ENCODE measurements around the gene LCMT1.
"Not testable (repeated sequence)": the region's sequence is repeated elsewhere in the genome, so short reads cannot be mapped to it uniquely, and the experiment has no call there.

The LCMT1 gene

DNA sequence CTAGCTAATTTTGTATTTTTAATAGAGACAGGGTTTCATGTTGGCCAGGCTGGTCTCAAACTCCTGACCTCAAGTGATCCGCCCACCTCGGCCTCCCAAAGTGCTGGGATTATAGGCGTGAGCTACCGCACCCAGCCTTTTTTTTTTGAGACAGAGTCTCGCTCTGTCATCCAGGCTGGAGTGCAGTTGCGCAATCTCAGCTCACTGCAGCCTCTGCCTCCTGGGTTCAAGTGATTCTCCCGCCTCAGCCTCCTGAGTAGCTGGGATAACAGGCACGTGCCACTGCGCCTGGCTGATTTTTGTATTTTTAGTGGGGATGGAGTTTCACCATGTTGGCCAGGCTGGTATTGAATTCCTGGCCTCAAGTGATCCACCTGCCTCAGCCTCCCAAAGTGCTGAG, 56.4 kb downstream of the LCMT1 start:
- WGBS (ENCODE audit: insufficient coverage): 97% methylated on average over 7 of the region's 9 CpGs
- H3K36me3 ChIP-seq (ENCODE audit: control insufficient read depth in 4 of 4, insufficient read depth in 4 of 4, low read length in 3 of 4): peaks cover 0 to 79% (median 52%) of the 10 kb centered on the region in 4 experiments
- H3K9me3 ChIP-seq (ENCODE audit: control extremely low read depth in 1 of 5, control insufficient read depth in 4 of 5, insufficient read depth in 2 of 5, low read depth in 1 of 5, low read length in 4 of 5); CTCF ChIA-PET; H3K27ac ChIP-seq (ENCODE audit: insufficient read depth in 1 of 2, low read depth in 1 of 2, low read length in 2 of 2, poor library complexity in 1 of 2, severe bottlenecking in 2 of 2); H3K4me3 ChIP-seq (ENCODE audit: control insufficient read depth in 1 of 7, extremely low read depth in 1 of 7, insufficient read depth in 4 of 7, low read depth in 2 of 7, low read length in 6 of 7); H3K27me3 ChIP-seq (replicated peaks in 2 of 5; ENCODE audit: control insufficient read depth in 4 of 5, insufficient read depth in 5 of 5, low read length in 4 of 5); H3K4me1 ChIP-seq (ENCODE audit: control extremely low read depth in 1 of 4, control insufficient read depth in 4 of 4, insufficient read depth in 4 of 4, low read length in 3 of 4); DNase-seq; POLR2A ChIA-PET: not testable (repeated sequence)

DNA sequence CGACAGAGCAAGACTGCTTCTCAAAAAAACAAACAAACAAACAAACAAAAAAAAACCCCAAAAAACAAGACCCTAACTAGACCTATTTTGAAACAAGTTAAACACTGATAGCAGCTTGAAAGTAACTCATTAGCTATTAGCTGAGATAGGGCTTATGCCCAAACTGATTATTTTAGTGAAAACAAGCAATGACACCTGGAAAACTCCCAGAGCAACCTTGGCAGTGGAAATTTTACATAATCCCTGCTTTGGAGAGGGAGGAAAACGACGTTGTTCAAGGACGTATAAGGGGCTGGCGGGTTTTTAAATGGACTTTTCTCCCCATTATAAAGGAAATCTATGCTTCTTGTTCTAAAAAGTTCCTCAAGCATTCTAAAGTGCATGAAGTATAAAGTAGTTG, 59.8 kb downstream of the LCMT1 start:
- 80% methylated on average over 1 of the region's 5 CpGs for WGBS (ENCODE audit: insufficient coverage)
- no peak overlapping the region for H3K27ac ChIP-seq (ENCODE audit: insufficient read depth in 1 of 2, low read depth in 1 of 2, low read length in 2 of 2, poor library complexity in 1 of 2, severe bottlenecking in 2 of 2)
- no peaks in the 10 kb centered on the region for H3K27me3 ChIP-seq (replicated peaks in 2 of 5; ENCODE audit: control insufficient read depth in 4 of 5, insufficient read depth in 5 of 5, low read length in 4 of 5)
- H3K4me1 ChIP-seq (ENCODE audit: control extremely low read depth in 1 of 4, control insufficient read depth in 4 of 4, insufficient read depth in 4 of 4, low read length in 3 of 4): no peaks in the 10 kb centered on the region
- H3K9me3 ChIP-seq (ENCODE audit: control extremely low read depth in 1 of 5, control insufficient read depth in 4 of 5, insufficient read depth in 2 of 5, low read depth in 1 of 5, low read length in 4 of 5): no peaks in the 10 kb centered on the region
- no peak overlapping the region for H3K4me3 ChIP-seq (ENCODE audit: control insufficient read depth in 1 of 7, extremely low read depth in 1 of 7, insufficient read depth in 4 of 7, low read depth in 2 of 7, low read length in 6 of 7)
- DNase-seq: no peak
- H3K36me3 ChIP-seq (ENCODE audit: control insufficient read depth in 4 of 4, insufficient read depth in 4 of 4, low read length in 3 of 4): peaks cover 2 to 62% (median 40%) of the 10 kb centered on the region in 4 experiments
- ChIA-PET CTCF (no interaction called here), POLR2A (no interaction called here)

DNA sequence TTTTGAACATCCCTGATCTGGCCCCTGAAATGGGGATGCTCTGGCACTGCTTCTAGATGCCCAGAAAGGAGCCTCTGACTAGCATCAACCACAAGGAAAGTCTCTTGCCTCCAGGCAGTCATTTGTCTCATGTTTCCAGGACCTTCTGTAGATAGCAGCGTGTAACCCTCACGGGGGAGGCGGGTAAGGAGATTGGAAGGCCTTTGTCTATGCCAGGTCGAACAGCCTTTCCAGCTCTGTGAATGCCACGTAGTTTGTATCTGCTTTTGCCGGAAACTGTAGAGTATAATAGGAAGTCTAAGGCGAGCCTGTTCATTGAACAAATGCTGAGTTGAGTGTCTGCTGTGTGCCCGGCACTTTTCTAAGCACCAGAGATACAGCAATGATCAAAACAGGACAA, 61.3 kb downstream of the LCMT1 start:
- ChIA-PET POLR2A (no interaction called here), CTCF (interaction anchor here (1.1 kb wide), 1 partner anchor 55 kb away, joined by 3 read pairs; no protein-coding TSS in a partner anchor)
- Histone ChIP-seq H3K9me3 (ENCODE audit: control extremely low read depth in 1 of 5, control insufficient read depth in 4 of 5, insufficient read depth in 2 of 5, low read depth in 1 of 5, low read length in 4 of 5) (no peaks in the 10 kb centered on the region), H3K27me3 (replicated peaks in 2 of 5; ENCODE audit: control insufficient read depth in 4 of 5, insufficient read depth in 5 of 5, low read length in 4 of 5) (no peaks in the 10 kb centered on the region), H3K4me3 (ENCODE audit: control insufficient read depth in 1 of 7, extremely low read depth in 1 of 7, insufficient read depth in 4 of 7, low read depth in 2 of 7, low read length in 6 of 7) (no peak overlapping the region), H3K36me3 (ENCODE audit: control insufficient read depth in 4 of 4, insufficient read depth in 4 of 4, low read length in 3 of 4) (peaks cover 2 to 50% (median 30%) of the 10 kb centered on the region in 4 experiments), H3K27ac (ENCODE audit: insufficient read depth in 1 of 2, low read depth in 1 of 2, low read length in 2 of 2, poor library complexity in 1 of 2, severe bottlenecking in 2 of 2) (no peak overlapping the region), H3K4me1 (ENCODE audit: control extremely low read depth in 1 of 4, control insufficient read depth in 4 of 4, insufficient read depth in 4 of 4, low read length in 3 of 4) (no peaks in the 10 kb centered on the region)
- WGBS (ENCODE audit: insufficient coverage): 98% methylated on average over 7 of the region's 8 CpGs
- DNase-seq: no peak

DNA sequence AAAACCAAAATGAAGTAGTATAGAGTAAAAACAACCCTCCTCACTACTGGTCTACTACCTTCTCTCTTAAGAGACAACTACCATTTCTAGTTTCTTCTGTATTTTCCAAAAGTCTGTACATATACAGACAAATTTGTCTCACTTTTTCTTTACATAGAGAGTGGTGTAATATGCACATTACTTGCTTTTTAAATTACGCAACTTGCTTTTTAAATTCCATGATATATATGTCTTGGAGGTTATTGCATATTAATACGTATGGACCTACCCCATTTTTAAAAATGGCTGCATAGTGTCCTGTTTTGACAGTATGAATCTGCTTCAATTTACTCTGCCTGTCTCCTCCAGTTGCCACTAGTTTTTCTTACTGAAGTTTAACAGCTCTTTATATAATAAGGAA, 62.7 kb downstream of the LCMT1 start:
- ChIA-PET CTCF (no interaction called here), POLR2A (no interaction called here)
- Histone ChIP-seq H3K36me3 (ENCODE audit: control insufficient read depth in 4 of 4, insufficient read depth in 4 of 4, low read length in 3 of 4) (peaks cover 2 to 52% (median 28%) of the 10 kb centered on the region in 4 experiments), H3K4me3 (ENCODE audit: control insufficient read depth in 1 of 7, extremely low read depth in 1 of 7, insufficient read depth in 4 of 7, low read depth in 2 of 7, low read length in 6 of 7) (no peak overlapping the region), H3K4me1 (ENCODE audit: control extremely low read depth in 1 of 4, control insufficient read depth in 4 of 4, insufficient read depth in 4 of 4, low read length in 3 of 4) (no peaks in the 10 kb centered on the region), H3K27ac (ENCODE audit: insufficient read depth in 1 of 2, low read depth in 1 of 2, low read length in 2 of 2, poor library complexity in 1 of 2, severe bottlenecking in 2 of 2) (no peak overlapping the region), H3K27me3 (replicated peaks in 2 of 5; ENCODE audit: control insufficient read depth in 4 of 5, insufficient read depth in 5 of 5, low read length in 4 of 5) (no peaks in the 10 kb centered on the region), H3K9me3 (ENCODE audit: control extremely low read depth in 1 of 5, control insufficient read depth in 4 of 5, insufficient read depth in 2 of 5, low read depth in 1 of 5, low read length in 4 of 5) (no peaks in the 10 kb centered on the region)
- no peak for DNase-seq
- WGBS (ENCODE audit: insufficient coverage): no CpG with 5 or more reads among the region's 2 CpGs

DNA sequence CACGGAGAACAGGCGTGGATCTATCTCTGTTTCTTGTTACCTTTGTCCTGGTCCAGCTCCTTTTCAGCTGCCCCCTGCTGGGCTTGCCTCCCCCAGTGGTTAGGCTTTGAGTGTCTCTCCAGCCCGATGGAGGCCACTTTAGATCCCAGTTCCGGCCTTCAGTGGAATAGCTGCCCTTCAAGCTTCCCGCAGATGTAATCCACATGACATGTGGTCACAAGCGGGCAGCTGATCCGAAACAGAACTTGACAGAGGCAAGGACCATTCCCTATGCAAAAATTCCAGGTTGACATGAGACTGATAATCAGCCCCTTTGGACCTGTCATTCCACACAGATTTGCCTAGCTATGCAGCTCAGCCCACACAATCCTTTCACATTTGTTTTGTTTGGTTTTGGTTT, 64.6 kb downstream of the LCMT1 start:
- ChIA-PET POLR2A (no interaction called here), CTCF (interaction anchor here (0.7 to 1.4 kb wide), 3 partner anchors 12 to 52 kb away, joined by 3 to 8 read pairs (median 4); no protein-coding TSS in a partner anchor)
- H3K4me1 ChIP-seq (ENCODE audit: control extremely low read depth in 1 of 4, control insufficient read depth in 4 of 4, insufficient read depth in 4 of 4, low read length in 3 of 4): no peaks in the 10 kb centered on the region
- H3K36me3 ChIP-seq (ENCODE audit: control insufficient read depth in 4 of 4, insufficient read depth in 4 of 4, low read length in 3 of 4): peaks cover 2 to 35% (median 18%) of the 10 kb centered on the region in 4 experiments
- no peak overlapping the region for H3K27ac ChIP-seq (ENCODE audit: insufficient read depth in 1 of 2, low read depth in 1 of 2, low read length in 2 of 2, poor library complexity in 1 of 2, severe bottlenecking in 2 of 2)
- no peaks in the 10 kb centered on the region for H3K27me3 ChIP-seq (replicated peaks in 2 of 5; ENCODE audit: control insufficient read depth in 4 of 5, insufficient read depth in 5 of 5, low read length in 4 of 5)
- peak in 1 of 3 donors; percentile 6 for DNase-seq
- no peaks in the 10 kb centered on the region for H3K9me3 ChIP-seq (ENCODE audit: control extremely low read depth in 1 of 5, control insufficient read depth in 4 of 5, insufficient read depth in 2 of 5, low read depth in 1 of 5, low read length in 4 of 5)
- WGBS (ENCODE audit: insufficient coverage): 97% methylated on average over 7 of the region's 7 CpGs
- H3K4me3 ChIP-seq (ENCODE audit: control insufficient read depth in 1 of 7, extremely low read depth in 1 of 7, insufficient read depth in 4 of 7, low read depth in 2 of 7, low read length in 6 of 7): no peak overlapping the region

DNA sequence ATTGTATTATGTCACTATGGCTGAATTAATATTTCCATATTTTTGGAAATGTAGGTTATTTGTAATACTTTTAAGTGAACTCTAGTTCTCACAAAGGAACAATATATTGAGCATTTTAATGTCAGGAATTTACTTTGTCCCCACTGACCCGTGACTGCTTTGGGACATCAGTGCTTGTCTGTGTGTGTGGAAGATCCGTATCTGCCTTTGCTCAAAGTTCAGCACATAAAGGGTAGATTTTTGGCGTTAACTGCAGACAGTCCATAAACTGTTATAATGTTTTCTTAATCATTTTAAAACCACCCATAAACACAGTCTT, 65.9 kb downstream of the LCMT1 start:
- H3K36me3 ChIP-seq (ENCODE audit: control insufficient read depth in 4 of 4, insufficient read depth in 4 of 4, low read length in 3 of 4): peaks cover 2 to 24% (median 15%) of the 10 kb centered on the region in 4 experiments
- DNase-seq: no peak
- H3K27me3 ChIP-seq (replicated peaks in 2 of 5; ENCODE audit: control insufficient read depth in 4 of 5, insufficient read depth in 5 of 5, low read length in 4 of 5): no peaks in the 10 kb centered on the region
- POLR2A ChIA-PET: no interaction called here
- no peak overlapping the region for H3K27ac ChIP-seq (ENCODE audit: insufficient read depth in 1 of 2, low read depth in 1 of 2, low read length in 2 of 2, poor library complexity in 1 of 2, severe bottlenecking in 2 of 2)
- no peaks in the 10 kb centered on the region for H3K9me3 ChIP-seq (ENCODE audit: control extremely low read depth in 1 of 5, control insufficient read depth in 4 of 5, insufficient read depth in 2 of 5, low read depth in 1 of 5, low read length in 4 of 5)
- no peaks in the 10 kb centered on the region for H3K4me1 ChIP-seq (ENCODE audit: control extremely low read depth in 1 of 4, control insufficient read depth in 4 of 4, insufficient read depth in 4 of 4, low read length in 3 of 4)
- H3K4me3 ChIP-seq (ENCODE audit: control insufficient read depth in 1 of 7, extremely low read depth in 1 of 7, insufficient read depth in 4 of 7, low read depth in 2 of 7, low read length in 6 of 7): no peak overlapping the region
- 92% methylated on average over 2 of the region's 3 CpGs for WGBS (ENCODE audit: insufficient coverage)
- CTCF ChIA-PET: interaction anchor here (0.6 kb wide), 1 partner anchor 46 kb away, joined by 3 read pairs; no protein-coding TSS in a partner anchor

DNA sequence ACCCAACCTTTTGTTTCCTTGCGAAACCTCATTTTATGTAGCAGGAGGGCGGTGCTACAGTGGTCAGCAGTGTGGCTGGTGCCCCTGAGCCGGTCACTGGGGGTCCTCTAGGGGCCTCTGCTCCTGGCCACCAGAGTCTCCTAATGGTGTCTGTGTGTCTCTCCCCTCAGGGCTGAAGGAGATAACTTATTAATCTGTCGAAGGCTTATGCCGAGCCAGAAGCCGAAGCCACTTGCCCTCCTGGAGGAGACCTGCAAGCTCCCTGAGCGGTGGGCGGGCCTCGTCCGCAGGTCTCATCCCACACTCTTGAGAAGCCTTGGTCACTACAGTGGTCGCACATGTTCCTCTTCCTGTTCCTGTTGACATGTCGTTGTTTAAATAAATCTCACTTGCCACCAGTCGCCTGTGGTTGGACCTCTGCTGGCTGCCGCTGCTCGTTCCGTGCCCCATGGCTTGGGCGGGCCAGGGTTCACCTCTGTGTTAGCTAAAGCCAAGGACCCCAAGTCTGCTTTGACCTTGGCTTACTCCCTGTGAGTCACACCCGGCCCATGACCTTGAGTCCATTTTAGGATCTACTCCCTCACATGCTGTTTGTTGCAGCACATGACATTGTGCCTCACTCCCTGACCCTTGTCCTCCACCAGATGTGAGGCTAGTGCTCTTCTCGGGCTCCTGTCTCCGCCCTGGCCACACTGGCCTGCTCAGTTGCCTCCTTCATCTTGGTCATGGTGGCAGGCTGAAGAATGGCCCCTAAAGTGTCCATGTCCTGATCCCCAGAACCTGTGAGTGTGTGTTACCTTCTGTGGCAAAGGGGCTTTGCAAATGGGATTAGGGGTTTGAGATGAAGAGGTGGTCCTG, 66.5 kb downstream of the LCMT1 start:
- Histone ChIP-seq H3K36me3 (ENCODE audit: control insufficient read depth in 4 of 4, insufficient read depth in 4 of 4, low read length in 3 of 4) (peaks cover 2 to 19% (median 12%) of the 10 kb centered on the region in 4 experiments), H3K4me3 (ENCODE audit: control insufficient read depth in 1 of 7, extremely low read depth in 1 of 7, insufficient read depth in 4 of 7, low read depth in 2 of 7, low read length in 6 of 7) (no peak overlapping the region), H3K27ac (ENCODE audit: insufficient read depth in 1 of 2, low read depth in 1 of 2, low read length in 2 of 2, poor library complexity in 1 of 2, severe bottlenecking in 2 of 2) (no peak overlapping the region), H3K4me1 (ENCODE audit: control extremely low read depth in 1 of 4, control insufficient read depth in 4 of 4, insufficient read depth in 4 of 4, low read length in 3 of 4) (no peaks in the 10 kb centered on the region), H3K9me3 (ENCODE audit: control extremely low read depth in 1 of 5, control insufficient read depth in 4 of 5, insufficient read depth in 2 of 5, low read depth in 1 of 5, low read length in 4 of 5) (no peaks in the 10 kb centered on the region), H3K27me3 (replicated peaks in 2 of 5; ENCODE audit: control insufficient read depth in 4 of 5, insufficient read depth in 5 of 5, low read length in 4 of 5) (no peaks in the 10 kb centered on the region)
- CTCF ChIA-PET: no interaction called here
- WGBS (ENCODE audit: insufficient coverage): 85% methylated on average over 19 of the region's 20 CpGs
- no peak for DNase-seq
- POLR2A ChIA-PET: no interaction called here
